Measurements from ENCODE around the gene SWSAP1. TPM values are rescaled to one million over a fixed set of nuclear protein-coding genes. Genes with fewer than 3 reads are reported as not detected.

SWSAP1 gene
- total RNA-seq, 1 experiment from 2014 or later, result 1.4 TPM

DNA sequence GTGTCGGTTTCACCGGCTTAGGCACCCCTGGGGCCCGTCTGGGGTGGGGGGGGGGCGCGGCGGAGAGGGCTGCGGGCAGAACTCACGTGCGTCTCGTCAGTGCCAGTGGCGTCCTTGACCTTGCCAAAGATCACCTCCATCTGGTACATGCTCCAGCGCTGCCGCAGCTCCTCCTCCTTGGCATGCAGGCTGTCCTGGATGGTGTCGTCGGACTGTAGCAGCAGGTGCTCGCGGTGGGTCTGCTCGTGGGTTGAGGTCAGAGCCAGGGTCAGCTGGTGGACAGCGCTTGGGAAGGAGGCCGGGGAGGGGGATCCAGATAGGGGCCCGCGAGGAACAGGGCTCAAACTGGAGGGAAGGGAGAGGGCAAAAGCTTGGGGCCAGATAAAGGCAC is 49.3 kb downstream of the SWSAP1 start:
- Mint-ChIP-seq H3K4me1 (ENCODE audit: insufficient read depth, unreplicated experiment) (no peaks in the 10 kb centered on the region), H3K27ac (ENCODE audit: low read depth, unreplicated experiment) (no peak overlapping the region), H3K4me3 (ENCODE audit: unreplicated experiment) (no peak overlapping the region), H3K36me3 (ENCODE audit: insufficient read depth, unreplicated experiment) (no peaks in the 10 kb centered on the region), H3K9me3 (ENCODE audit: unreplicated experiment) (no peaks in the 10 kb centered on the region), H3K27me3 (ENCODE audit: insufficient read depth, unreplicated experiment) (peaks cover 11% of the 10 kb centered on the region)
- TF ChIP-seq CTCF (IDR thresholded peaks at IDR 0.05; ENCODE audit: unreplicated experiment), result no peak
- no peak for DNase-seq (ENCODE audit: unreplicated experiment)
- no TSS peak for BruUV-seq (replicated peaks)
- ChIA-PET CTCF (interaction anchor here (0.5 to 1.7 kb wide), 3 partner anchors 11 to 40 kb away, joined by 3 to 8 read pairs (median 4); partner anchors contain the start of genes EPOR and ODAD3), POLR2A (interaction anchor here (0.6 to 1.6 kb wide), 3 partner anchors 11 to 195 kb away, joined by 3 to 5 read pairs (median 3); partner anchors contain the start of genes ODAD3 and SWSAP1)
- intact Hi-C loops (cut with micrococcal nuclease), result no loop called here

Other genes starting within 250 kb of the SWSAP1 start
- 8.6 and 16.4 TPM in 2 replicates for gene SPC24, start 218.9 kb upstream of the SWSAP1 start, total RNA-seq (2022)
- 25.0 and 29.2 TPM in 2 replicates for gene KANK2, start 177.1 kb upstream of the SWSAP1 start, total RNA-seq (2022)
- not detected in 2 replicates for gene ANGPTL8, start 135.0 kb upstream of the SWSAP1 start, total RNA-seq (2022)
- 49.1 and 61.7 TPM in 2 replicates for gene DOCK6, start 112.1 kb upstream of the SWSAP1 start, total RNA-seq (2022)
- gene TSPAN16, start 78.5 kb upstream of the SWSAP1 start, total RNA-seq (2022), result not detected in 2 replicates
- gene RAB3D, start 35.0 kb upstream of the SWSAP1 start, total RNA-seq (2022), result 42.8 and 46.5 TPM in 2 replicates
- gene TMEM205, start 28.4 kb upstream of the SWSAP1 start, total RNA-seq (2022), result 93.1 and 96.6 TPM in 2 replicates
- 17.2 and 18.2 TPM in 2 replicates for gene CCDC159, start 28.1 kb upstream of the SWSAP1 start, total RNA-seq (2022)
- 19.5 and 24.2 TPM in 2 replicates for gene PLPPR2, start 19.2 kb upstream of the SWSAP1 start, total RNA-seq (2022)
- 1.7 and 2.7 TPM in 2 replicates for gene EPOR, start 9.6 kb downstream of the SWSAP1 start, total RNA-seq (2022)
- not detected in 2 replicates for gene RGL3, start 44.6 kb downstream of the SWSAP1 start, total RNA-seq (2022)
- gene ODAD3, start 60.5 kb downstream of the SWSAP1 start, total RNA-seq (2022), result 0.30 TPM in 1 of 2 replicates, not detected in the other
- 224 and 257 TPM in 2 replicates for gene PRKCSH, start 61.0 kb downstream of the SWSAP1 start, total RNA-seq (2022)
- gene ELAVL3, start 106.4 kb downstream of the SWSAP1 start, total RNA-seq (2022), result 0.54 TPM in 1 of 2 replicates, not detected in the other
- 7.7 and 8.7 TPM in 2 replicates for gene ZNF653, start 131.2 kb downstream of the SWSAP1 start, total RNA-seq (2022)
- 19.2 and 26.8 TPM in 2 replicates for gene ECSIT, start 154.5 kb downstream of the SWSAP1 start, total RNA-seq (2022)
- gene CNN1, start 164.2 kb downstream of the SWSAP1 start, total RNA-seq (2022), result not detected in 2 replicates
- gene ELOF1, start 184.6 kb downstream of the SWSAP1 start, total RNA-seq (2022), result 72.1 and 78.7 TPM in 2 replicates
- not detected in 2 replicates for gene ACP5, start 203.0 kb downstream of the SWSAP1 start, total RNA-seq (2022)
- 8.7 and 10.9 TPM in 2 replicates for gene ZNF627, start 222.8 kb downstream of the SWSAP1 start, total RNA-seq (2022)